Measurements from ENCODE around the gene ENDOG.
"Not testable (repeated sequence)": the region's sequence is repeated elsewhere in the genome, so short reads cannot be mapped to it uniquely, and the experiment has no call there.

Gene ENDOG

DNA sequence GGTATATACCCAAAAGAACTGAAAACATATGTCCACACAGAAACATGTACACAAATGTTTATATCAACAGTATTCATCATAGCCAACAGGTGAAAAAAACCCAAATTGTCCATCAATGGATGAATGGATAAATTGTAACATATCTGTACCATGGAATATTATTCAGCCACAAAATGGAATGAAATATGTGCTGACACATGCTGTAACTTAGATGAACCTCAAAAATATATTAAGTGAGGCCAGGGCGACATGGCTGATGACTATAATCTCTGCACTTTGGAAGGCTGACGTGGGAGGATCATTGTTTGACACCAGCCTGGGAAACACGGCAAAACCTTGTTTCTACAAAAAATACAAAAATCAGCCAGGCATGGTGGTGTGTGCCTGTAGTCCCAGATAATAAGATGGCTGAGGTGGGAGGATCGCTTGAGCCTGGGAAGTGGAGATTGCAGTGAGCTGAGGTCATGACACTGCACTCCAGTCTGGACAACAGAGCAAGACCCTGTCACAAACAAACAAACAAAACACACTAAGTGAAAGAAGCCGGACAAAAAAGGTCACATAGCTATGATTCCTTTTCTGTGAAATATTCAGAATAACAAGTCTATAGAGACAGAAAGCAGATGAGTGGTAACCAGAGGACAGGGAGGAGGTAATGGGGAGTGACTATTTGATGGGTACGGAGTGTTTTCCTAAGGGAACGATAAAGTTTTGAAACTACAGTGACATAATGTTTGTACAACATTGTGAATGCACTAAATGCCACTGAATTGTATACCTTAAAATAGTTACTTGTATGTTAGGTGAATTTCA, 52.0 kb downstream of the ENDOG start:
- DNase-seq = no peak

DNA sequence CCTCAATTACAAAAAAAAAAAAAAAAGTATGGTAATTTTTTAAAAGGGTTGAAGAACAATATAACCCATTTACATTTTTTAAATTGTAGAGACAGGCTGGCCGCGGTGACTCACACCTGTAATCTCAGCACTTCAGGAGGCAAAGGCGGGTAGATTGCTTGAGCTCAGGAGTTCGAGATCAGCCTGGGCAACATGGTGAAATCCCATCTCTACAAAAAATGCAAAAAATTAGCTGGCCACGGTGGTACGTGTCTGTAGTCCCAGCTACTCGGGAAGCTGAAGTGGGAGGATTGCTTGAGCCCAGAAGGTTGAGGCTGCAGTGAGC, 52.6 kb downstream of the ENDOG start:
- DNase-seq = not testable (repeated sequence)
